Loucy (cell line): Measurements from ENCODE around the gene DLG2.

Experiments used
- EZH2phosphoT487 ChIP-seq: fragments of 200-600 bp; IDR thresholded peaks from 2 replicates; pipeline ENCODE4 v1.6.1; 2018; ENCODE audit warnings: antibody characterized with exemption, mild to moderate bottlenecking, moderate library complexity, borderline replicate concordance
- TF ChIP-seq, protein P1 (sequence below): fragments of 200-600 bp; sonication (generic); conservative IDR thresholded peaks from 2 replicates; pipeline ENCODE4 v1.5.1; 2014; ENCODE audit warnings: mild to moderate bottlenecking, antibody characterized with exemption, low read length

DNA sequence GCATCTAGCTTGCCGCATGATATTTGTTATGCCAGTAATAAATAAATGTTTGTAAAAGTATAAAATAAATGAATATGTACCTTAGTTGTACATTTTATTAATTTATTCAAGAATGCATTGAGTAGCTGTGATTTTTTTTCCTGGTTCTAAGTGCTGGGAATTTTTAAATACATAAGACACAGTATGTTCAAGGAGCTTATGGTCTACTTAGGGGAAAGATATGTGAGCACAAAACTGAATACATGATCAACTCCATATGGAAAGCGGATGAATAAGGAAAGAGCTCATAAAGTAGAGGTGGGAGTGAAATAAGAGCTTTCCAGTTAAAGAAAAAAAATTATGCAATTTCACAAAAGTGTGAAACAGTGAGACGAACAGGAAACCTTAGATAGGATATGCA is 1396.7 kb downstream of the DLG2 start:
- TF ChIP-seq, protein P1, sequence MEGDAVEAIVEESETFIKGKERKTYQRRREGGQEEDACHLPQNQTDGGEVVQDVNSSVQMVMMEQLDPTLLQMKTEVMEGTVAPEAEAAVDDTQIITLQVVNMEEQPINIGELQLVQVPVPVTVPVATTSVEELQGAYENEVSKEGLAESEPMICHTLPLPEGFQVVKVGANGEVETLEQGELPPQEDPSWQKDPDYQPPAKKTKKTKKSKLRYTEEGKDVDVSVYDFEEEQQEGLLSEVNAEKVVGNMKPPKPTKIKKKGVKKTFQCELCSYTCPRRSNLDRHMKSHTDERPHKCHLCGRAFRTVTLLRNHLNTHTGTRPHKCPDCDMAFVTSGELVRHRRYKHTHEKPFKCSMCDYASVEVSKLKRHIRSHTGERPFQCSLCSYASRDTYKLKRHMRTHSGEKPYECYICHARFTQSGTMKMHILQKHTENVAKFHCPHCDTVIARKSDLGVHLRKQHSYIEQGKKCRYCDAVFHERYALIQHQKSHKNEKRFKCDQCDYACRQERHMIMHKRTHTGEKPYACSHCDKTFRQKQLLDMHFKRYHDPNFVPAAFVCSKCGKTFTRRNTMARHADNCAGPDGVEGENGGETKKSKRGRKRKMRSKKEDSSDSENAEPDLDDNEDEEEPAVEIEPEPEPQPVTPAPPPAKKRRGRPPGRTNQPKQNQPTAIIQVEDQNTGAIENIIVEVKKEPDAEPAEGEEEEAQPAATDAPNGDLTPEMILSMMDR, result no peak
- TF ChIP-seq EZH2phosphoT487, result no peak
